Kidney capillary endothelial cell (primary cell): ENCODE measurements around the gene DICER1.

Experiments
- DNase-seq: peaks from one replicate; pipeline ENCODE4 v3.0.0-alpha.2; 2018; ENCODE audit warnings: low spot score

DICER1 gene

DNA sequence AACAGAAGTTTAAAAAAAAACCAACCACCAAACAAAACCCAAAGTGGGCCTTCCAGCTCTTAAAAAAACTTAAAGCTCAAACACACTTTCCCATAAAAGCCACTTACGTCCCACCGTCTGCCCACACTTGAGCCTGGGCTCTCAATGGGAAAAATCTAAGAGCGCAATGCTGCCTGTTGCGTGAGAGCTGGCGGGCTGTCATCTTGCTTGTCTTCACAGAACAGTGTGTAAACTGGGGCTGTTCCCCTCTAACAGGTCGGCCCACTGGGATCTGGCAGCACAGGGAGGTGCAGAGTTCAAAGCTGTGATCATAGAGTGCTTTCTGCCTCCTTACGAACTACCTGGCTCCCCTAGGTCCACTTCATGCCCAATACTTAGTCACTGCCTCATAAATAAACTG is 80.0 kb downstream of the DICER1 start:
- DNase-seq: no peak

DNA sequence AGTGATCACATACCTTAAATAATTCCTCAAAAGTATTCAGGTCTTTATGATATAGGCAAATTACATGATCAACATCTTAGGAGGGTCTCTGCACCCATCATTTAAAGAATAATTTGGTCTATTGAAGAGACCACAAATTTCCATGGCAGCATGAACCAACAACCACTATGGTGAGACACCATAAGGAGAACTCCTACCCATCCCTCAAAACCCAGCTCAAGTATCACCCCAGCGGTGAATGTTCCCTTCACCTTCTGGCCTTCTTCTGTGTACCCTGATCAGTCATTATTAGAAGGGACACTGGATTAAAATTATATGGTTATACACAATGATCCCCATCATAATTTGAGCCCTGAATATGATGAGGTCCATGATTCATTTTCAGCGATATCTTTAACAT is 81.5 kb downstream of the DICER1 start:
- DNase-seq: no peak

DNA sequence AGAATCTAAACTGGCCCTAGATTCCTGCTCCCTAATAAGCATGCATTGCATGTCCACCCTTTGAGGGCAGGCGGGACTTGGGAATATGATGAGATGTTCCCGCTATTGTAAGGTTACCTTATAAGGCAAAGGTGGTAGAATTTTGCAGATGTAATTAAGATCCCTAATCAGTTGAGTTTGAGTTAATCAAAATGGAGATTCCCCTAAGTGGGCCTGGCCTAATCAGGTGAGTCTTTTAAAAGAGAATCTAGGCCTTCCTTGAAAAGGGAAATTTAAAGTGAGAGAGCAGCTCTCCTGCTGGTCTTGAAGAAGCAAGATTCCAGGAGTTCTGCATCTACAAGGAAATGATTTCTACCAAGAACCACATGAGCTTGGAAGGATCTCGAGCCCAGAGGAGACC is 83.4 kb downstream of the DICER1 start:
- no peak for DNase-seq

DNA sequence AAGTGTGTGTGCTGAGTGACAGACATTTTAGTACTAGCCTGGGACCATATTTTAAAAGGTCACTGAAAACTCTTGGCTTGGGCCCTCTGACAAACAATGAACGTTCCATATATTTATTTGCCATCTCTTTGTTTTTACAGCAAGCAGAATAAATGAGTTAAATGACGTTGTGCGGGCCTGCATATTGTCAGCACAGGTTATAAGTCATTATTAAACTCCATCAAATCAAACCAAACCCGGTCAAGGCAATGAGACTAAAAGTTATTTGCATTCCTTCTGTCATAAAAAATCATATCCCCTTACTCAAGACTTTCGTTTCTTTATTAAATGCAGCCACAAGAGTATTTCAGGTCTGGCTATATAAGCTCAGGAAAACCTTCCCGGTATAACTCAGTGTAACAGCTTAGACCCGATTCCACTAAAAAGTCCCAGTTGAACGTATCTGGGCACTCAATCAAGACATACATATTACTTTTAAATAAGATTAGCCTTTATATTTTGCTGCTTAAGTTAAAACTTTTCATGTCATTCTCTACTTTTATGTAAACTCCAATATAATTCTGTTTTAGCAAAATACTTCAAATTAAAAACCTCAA is 84.9 kb downstream of the DICER1 start:
- DNase-seq: no peak

DNA sequence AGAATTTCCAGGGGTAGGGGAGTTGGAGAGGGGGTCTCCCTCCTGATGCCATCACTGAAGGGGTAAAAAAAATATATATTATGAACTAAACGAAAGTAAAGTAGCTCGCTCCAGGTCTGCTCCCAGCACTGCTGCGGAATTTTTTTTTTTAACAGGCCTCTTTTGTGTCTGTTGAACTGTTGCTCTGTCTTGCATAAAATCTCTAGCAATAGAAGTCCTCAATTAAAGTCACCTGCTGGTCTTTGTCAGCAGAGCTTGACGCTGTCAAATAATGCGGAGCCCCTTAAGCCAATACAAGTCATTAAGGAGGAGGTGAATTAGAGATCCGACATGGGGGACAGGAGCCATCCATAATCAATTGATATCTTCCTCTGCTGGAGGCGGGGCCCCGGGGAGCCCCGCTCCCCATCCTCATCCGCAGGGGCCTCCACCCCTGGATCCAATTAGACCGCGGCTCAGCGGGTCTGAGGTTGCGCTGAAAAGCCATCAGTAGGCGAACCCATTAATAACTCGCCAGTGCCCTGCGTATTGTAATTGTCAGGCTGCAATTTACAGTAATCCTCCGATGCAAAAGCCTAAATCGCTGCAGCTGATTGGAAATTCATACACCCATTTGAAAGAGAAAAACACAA is 85.6 kb downstream of the DICER1 start:
- DNase-seq: no peak

- no peak for DNase-seq
Measured at GRCh38 chr14:95070748-95071435, 86.4 kb downstream of the DICER1 start.

- no peak for DNase-seq
Measured at GRCh38 chr14:95069547-95069946, 87.8 kb downstream of the DICER1 start.

- DNase-seq: no peak
Measured at GRCh38 chr14:95069018-95069417, 88.3 kb downstream of the DICER1 start.

DNA sequence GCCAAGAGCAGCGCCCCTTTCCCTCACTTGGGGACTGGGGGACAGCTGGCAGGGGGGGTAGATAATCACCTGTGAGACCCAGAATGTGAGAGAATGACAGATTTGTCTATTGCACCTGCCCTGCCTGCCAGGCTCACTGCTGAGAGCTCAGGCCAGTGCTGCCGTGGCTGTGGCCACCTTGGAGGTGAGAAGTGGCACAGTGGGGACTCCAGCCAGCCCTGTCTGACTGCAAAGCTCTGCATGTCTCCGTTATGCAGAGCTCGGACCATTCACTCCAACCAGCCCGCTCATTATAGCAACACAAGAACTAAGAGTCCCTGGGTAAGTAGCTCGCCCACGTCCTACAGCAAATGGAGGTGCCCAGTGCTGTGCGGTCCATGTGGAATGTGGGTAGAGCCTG is 88.8 kb downstream of the DICER1 start:
- DNase-seq: no peak

DNA sequence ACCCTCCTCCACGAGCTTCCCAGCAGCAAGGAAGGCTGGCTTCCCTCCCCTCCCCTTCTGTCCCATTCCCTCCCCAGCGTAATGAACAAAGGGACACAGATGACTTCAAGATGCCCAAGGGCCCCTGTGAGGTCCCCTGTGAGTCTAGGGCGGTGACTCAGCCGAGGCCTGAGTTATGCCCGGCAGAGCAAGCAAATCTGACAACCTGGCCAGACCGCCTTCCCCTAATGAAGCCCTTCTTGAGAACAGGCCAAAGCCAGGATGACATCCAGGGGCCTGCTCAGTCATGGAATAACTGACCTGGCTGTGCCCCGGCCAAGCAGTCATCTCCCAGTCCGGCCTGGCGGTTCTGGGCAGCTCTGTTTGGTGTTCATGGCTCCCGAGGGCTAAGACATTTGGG is 89.2 kb downstream of the DICER1 start:
- no peak for DNase-seq

- DNase-seq: no peak
Measured at GRCh38 chr14:95067526-95067925, 89.8 kb downstream of the DICER1 start.

GRCh38 chr14:95066427-95066986 is 90.8 kb downstream of the DICER1 start:
- DNase-seq: no peak

DNA sequence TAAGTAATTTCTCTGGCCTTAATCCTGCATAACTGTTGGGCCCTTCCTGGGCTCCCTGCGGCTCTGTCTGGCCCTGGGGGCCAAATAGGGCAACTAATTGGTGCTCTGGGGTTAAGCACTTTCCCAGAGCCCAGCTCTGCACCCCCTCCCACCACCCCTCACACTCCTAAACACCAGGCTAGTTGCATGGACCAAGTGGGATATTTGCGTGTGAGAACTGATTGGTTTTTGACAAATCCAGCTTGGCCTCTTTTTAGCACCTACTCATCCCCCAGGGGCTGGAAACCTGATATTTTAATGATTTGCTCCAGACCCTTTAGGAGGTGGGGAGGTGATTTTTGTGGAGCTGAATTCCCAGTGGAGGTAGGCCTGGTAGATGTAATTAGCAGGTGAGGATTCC is 91.9 kb downstream of the DICER1 start:
- DNase-seq: no peak

- no peak for DNase-seq
Measured at GRCh38 chr14:95064734-95065133, 92.6 kb downstream of the DICER1 start.

DNA sequence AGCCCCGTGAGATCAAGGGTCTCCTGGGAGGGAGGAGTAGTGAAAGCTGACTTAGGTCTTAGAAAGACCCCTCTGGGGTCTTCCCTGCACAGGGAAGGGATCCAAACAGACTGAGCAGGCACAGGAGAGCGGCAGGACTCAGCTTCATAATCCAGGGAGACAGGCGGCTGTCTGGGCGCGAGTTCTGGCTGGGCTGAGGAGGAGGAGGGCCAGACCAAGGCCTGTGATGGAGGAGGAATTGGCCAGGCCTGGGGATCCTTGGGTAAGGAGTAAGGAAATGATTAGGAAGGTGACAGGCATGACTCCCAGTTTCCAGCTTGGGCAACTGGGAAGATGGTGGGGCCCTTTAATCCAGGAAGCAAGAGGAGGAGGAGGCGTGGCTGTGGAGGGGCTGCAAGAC is 93.1 kb downstream of the DICER1 start:
- DNase-seq: no peak

DNA sequence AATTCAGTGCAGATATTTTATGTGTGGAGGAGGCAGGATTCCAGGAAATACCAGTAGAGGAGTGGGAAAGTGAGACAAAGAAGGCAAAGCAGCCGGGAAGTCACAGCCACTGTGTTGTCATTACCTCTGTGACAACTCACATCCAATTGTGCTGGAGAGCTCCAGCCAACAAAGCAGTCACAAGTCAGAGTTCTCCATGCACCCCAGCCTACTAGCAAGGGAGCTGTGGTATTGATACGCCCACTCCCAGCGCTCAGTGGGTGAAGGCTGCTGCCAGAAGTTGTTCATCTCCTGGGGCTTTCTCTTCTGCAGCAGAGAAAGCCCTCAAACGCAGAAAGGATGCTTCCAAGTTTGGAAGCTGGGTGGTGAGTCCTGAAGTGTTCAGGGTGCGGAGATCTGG is 93.9 kb downstream of the DICER1 start:
- no peak for DNase-seq

DNA sequence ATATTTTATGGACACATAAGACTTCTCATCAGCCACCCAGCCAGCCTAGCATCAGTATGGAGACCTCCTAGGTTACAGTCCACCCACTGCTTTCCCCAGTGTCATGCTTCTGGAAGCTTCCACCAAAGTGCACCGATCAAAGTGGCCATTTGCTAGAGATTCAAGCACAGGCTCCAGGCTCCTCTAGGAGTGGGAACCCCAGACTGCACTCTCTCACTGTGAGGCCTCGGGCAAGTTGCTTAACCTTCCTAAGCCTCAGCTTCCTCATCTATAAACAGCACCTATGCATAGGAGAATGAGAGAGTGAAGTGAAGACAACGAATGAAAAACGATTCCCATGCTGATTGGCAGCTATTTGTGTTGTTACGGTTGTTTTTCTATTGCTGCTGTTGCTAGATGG is 94.4 kb downstream of the DICER1 start:
- DNase-seq: no peak

GRCh38 chr14:95062220-95062619 is 95.1 kb downstream of the DICER1 start:
- no peak for DNase-seq

- DNase-seq: no peak
Measured at GRCh38 chr14:95061317-95062093, 95.8 kb downstream of the DICER1 start.

DNA sequence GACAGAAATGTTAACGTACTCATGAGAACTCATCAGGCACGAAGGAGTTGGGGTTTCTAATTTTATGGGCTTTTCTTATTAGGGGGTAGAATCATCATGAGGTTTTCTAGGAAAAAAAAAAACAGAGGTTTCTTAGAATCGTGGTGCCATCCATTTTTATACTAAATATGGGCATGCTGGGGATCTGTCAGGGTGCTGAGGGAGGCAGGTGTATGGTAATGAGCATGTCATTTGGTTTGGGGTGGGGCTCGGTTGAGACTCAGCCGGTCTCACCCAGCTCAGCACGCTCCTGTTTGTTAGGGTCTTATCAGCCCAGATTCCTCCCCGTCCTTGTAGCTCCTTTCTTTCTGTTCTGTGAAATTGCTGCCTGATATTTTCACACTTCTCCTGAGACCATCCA is 98.2 kb downstream of the DICER1 start:
- DNase-seq: no peak

GRCh38 chr14:95058491-95058890 is 98.8 kb downstream of the DICER1 start:
- DNase-seq: no peak

GRCh38 chr14:95057851-95058250 is 99.5 kb downstream of the DICER1 start:
- DNase-seq: no peak

DNA sequence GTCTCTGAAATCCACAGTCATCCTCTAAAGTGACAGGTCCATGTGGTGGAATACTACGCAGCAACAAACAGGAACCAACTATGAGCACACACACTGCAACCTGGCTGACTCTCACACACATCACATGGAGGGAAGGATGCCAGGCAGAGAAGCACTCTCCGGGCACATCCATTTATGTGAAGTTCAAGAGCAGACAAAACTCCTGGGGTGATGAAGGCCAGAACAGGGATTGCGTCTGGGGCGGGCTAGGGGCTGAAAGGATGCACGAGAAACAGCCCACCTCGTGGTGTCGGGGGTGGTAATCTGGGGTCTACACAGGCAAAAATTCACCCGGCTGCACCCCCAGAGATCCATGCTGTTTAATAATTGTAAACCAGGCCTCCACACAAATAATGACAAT is 100.2 kb downstream of the DICER1 start:
- no peak for DNase-seq
